Kasumi-1 (cell line): ENCODE measurements around the gene SUFU.

Experiments used
- DNase-seq, 2 experiments: peaks; one replicate each; lab custom pipeline; 2025; lab: John Stamatoyannopoulos, UW

The SUFU gene

GRCh38 chr10:102673236-102673818, 169.6 kb downstream of the SUFU start:
- DNase-seq = no peak

DNA sequence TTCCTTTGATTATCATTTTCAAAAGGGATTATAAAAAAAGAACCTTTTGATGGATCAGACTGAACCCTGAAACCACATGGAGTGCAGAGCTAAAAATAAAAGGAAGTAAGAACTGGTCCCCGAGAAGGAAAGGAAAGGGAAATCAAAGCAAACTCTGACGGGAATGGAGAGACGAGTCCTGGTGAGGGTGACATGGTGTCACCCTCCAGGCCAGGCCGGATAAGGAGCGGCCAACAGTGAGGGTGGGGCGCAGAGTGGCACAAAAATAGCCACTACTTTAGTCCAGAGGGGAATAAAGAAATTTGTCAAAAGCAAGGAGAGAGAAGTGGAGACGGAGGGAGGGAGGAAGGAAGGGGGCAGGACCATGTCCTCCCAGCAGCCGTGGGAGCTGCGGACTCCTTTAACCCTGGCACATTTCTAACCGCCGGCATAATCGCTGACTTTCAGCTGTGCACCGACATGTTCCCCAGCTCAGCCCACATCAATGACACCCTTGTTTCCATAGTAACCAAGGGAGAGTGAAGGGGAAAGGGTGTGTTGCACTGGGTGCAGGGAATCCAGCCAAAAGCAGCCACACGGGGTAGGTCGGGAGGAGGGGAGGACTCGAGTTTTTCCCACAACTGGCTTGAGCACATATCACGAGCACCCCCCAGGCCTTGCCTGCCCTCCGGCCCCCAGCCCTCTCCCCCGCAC, 170.2 kb downstream of the SUFU start:
- peak; percentile 75 to 81 for DNase-seq

DNA sequence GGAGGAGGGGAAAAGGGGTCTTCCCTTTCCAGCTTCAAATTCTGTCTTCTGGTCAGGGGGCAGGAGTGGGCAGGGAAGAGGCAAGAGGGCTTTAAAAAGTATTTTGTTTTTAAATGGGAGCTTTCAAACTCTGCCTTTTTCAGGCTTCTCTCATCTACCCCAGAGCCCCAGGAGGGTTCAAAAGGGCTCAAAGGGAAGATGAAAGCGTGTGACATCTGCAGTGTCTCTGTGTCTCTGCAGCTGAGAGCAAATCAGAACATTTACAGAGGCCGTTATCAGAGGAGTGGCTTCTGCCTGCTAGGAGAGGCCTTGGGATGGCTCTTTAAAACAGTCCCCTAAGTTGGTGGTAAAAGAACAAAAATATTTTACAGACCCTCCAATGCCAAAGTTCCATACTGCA, 170.8 kb downstream of the SUFU start:
- no peak for DNase-seq

- no peak for DNase-seq
Measured at GRCh38 chr10:102675011-102675665, 171.4 kb downstream of the SUFU start.

DNA sequence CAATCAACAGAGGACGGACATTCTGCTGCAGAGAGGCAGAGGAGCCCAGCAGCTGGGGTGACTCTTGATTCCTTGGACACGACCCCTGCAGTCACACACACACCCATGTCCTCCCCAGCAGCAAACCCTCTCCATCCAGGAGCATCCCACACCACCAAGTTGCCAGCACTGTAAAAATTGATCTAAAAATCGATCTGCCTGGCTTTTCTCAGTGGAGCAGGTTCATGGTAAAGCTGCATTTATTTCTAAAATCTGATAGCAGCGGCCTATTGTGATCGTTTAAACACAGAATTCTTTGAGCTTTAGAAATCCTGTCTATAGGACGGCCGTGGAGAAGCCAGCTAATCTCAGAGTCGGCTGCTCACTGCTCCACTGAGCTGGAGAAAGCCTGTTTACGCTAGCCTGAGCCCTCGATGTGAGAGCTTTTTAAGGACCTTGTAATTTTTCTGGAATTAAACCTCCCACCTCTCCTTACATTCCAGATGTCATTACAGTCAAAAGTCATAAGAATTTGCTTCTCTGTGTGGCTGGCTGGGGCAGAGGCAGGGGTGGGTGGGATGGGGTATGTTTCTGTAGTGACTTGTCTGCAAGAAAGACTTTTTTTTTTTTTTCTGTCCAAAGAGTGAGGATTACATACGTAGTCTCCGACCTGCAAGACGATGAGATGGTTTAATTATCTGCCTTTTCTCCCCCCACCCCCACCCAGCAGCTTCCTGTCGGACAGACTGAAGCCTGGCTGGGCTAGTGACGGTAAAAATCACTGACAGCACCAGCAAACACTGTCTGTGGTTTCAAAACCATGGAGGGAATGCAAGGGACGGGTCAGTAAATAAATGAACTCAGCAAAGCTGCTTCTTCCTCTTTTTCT, 172.1 kb downstream of the SUFU start:
- DNase-seq = peak; percentile 57 to 63

- no peak for DNase-seq
Measured at GRCh38 chr10:102676534-102677315, 173.0 kb downstream of the SUFU start.

GRCh38 chr10:102677331-102678067, 173.7 kb downstream of the SUFU start:
- no peak for DNase-seq

DNA sequence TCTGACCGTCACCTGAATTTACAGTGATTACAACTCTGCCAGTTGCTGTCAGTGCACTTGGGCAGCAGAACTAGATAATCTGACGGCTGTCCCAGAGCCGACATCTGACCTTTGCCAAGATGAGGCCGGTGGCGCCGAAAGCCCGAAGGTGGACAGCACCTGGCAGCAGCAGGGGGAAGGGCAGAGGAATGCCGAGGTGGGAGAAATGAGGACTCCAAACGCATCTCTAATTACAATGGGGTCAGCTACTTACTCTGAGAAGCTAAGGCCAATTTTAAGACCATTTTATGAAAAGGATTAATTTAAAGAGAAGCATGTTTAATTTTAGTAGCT, 174.3 kb downstream of the SUFU start:
- no peak for DNase-seq

- DNase-seq = peak; percentile 45 to 47
Measured at GRCh38 chr10:102678842-102679289, 175.1 kb downstream of the SUFU start.

- DNase-seq = no peak
Measured at GRCh38 chr10:102679596-102679995, 175.8 kb downstream of the SUFU start.

GRCh38 chr10:102681696-102682095, 177.9 kb downstream of the SUFU start:
- DNase-seq = no peak

DNA sequence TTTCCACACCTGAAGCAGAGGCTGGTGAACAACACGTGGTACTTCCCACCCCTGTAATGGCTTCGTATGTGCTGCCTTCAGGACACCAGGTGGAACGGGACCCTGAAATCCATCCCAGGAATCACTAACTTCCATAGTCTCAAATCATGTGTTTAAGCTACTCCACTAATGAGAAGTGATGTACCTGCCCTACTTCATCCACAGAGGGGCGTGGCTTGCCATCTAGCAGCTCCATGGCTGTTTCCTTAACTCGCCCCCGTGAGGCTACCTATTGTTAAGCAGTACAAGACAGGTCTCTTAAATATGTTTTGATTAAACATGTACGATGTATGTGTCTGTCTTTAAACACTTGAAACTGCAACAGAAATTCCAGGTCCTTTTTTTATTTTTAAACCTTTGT, 178.6 kb downstream of the SUFU start:
- DNase-seq = no peak

GRCh38 chr10:102682981-102683380, 179.2 kb downstream of the SUFU start:
- no peak for DNase-seq
